ENCODE measurements around the gene LRP10. TPM values are rescaled to one million over a fixed set of nuclear protein-coding genes. Genes with fewer than 3 reads are reported as not detected.

The LRP10 gene
- total RNA-seq, 2 donors from 2014 or later = 53.4 to 60.4 TPM

- Mint-ChIP-seq H3K27me3 (peaks cover 12 to 15% of the 10 kb centered on the region in 2 donors), H3K9me3 (no peaks in the 10 kb centered on the region), H3K36me3 (peaks cover 9% of the 10 kb centered on the region), H3K4me3 (no peak overlapping the region), H3K4me1 (ENCODE audit: low read depth in 2 of 2) (peaks cover 1 to 2% of the 10 kb centered on the region in 2 donors), H3K27ac (no peak overlapping the region)
- ATAC-seq (no peak), DNase-seq (ENCODE audit: low spot score) (no peak)
Observed at GRCh38 chr14:22865424-22866405, 5.8 kb upstream of the LRP10 start.

GRCh38 chr14:22866874-22867273 is 4.7 kb upstream of the LRP10 start:
- no peak for DNase-seq (ENCODE audit: low spot score)
- Mint-ChIP-seq H3K36me3 (peaks cover 3% of the 10 kb centered on the region), H3K27ac (no peak overlapping the region), H3K4me1 (ENCODE audit: low read depth in 2 of 2) (peaks cover 8 to 10% of the 10 kb centered on the region in 2 donors), H3K9me3 (no peaks in the 10 kb centered on the region), H3K27me3 (peaks cover 3 to 8% of the 10 kb centered on the region in 2 donors), H3K4me3 (no peak overlapping the region)
- ATAC-seq = no peak

- ATAC-seq (peak; percentile 2 to 51), DNase-seq (ENCODE audit: low spot score) (no peak)
- no peaks in the 10 kb centered on the region for H3K9me3 Mint-ChIP-seq
- peak overlapping the region; percentile 95 to 98 for H3K27ac Mint-ChIP-seq
- peaks cover 18 to 20% of the 10 kb centered on the region in 2 donors for H3K4me1 Mint-ChIP-seq (ENCODE audit: low read depth in 2 of 2)
- peaks cover 4% of the 10 kb centered on the region for H3K36me3 Mint-ChIP-seq
- no peaks in the 10 kb centered on the region for H3K27me3 Mint-ChIP-seq
- peak overlapping the region; percentile 90 for H3K4me3 Mint-ChIP-seq
Observed at GRCh38 chr14:22870811-22871223, 723 bp upstream of the LRP10 start.

- Mint-ChIP-seq H3K4me3 (peak overlapping the region; percentile 90), H3K27me3 (no peaks in the 10 kb centered on the region), H3K36me3 (peaks cover 4% of the 10 kb centered on the region), H3K9me3 (no peaks in the 10 kb centered on the region), H3K4me1 (ENCODE audit: low read depth in 2 of 2) (peaks cover 18 to 20% of the 10 kb centered on the region in 2 donors), H3K27ac (peak overlapping the region; percentile 95 to 97)
- peak; percentile 77 for DNase-seq (ENCODE audit: low spot score)
- peak; percentile 50 to 59 for ATAC-seq
Observed at GRCh38 chr14:22872033-22872832, 693 bp downstream of the LRP10 start.

- peak overlapping the region; percentile 95 to 97 for H3K27ac Mint-ChIP-seq
- no peaks in the 10 kb centered on the region for H3K9me3 Mint-ChIP-seq
- H3K36me3 Mint-ChIP-seq = peaks cover 4% of the 10 kb centered on the region
Observed at GRCh38 chr14:22872833-22873520, 1.4 kb downstream of the LRP10 start.

GRCh38 chr14:22875003-22875747 is 3.6 kb downstream of the LRP10 start:
- H3K36me3 Mint-ChIP-seq = peaks cover 4% of the 10 kb centered on the region
- no peaks in the 10 kb centered on the region for H3K27me3 Mint-ChIP-seq
- H3K4me1 Mint-ChIP-seq (ENCODE audit: low read depth in 2 of 2) = peaks cover 18 to 24% of the 10 kb centered on the region in 2 donors
- no peak overlapping the region for H3K4me3 Mint-ChIP-seq
- ATAC-seq (no peak), DNase-seq (ENCODE audit: low spot score) (no peak)
- H3K27ac Mint-ChIP-seq = no peak overlapping the region
- H3K9me3 Mint-ChIP-seq = no peaks in the 10 kb centered on the region

More at GRCh38 chr14:22872833-22873520, 1.4 kb downstream of the LRP10 start:
- Mint-ChIP-seq H3K4me3 (peak overlapping the region; percentile 90), H3K4me1 (ENCODE audit: low read depth in 2 of 2) (peaks cover 18 to 21% of the 10 kb centered on the region in 2 donors), H3K27me3 (no peaks in the 10 kb centered on the region)
- DNase-seq (ENCODE audit: low spot score) = no peak
- no peak for ATAC-seq

GRCh38 chr14:22875748-22876319 is 4.3 kb downstream of the LRP10 start:
- no peak overlapping the region for H3K27ac Mint-ChIP-seq
- H3K36me3 Mint-ChIP-seq = peaks cover 4% of the 10 kb centered on the region
- DNase-seq (ENCODE audit: low spot score) = no peak
- ATAC-seq = no peak
- no peaks in the 10 kb centered on the region for H3K27me3 Mint-ChIP-seq
- peaks cover 14 to 22% of the 10 kb centered on the region in 2 donors for H3K4me1 Mint-ChIP-seq (ENCODE audit: low read depth in 2 of 2)
- H3K4me3 Mint-ChIP-seq = no peak overlapping the region
- no peaks in the 10 kb centered on the region for H3K9me3 Mint-ChIP-seq

GRCh38 chr14:22877000-22877501 is 5.5 kb downstream of the LRP10 start:
- DNase-seq (ENCODE audit: low spot score) = no peak
- H3K9me3 Mint-ChIP-seq = no peaks in the 10 kb centered on the region
- peaks cover 12 to 19% of the 10 kb centered on the region in 2 donors for H3K4me1 Mint-ChIP-seq (ENCODE audit: low read depth in 2 of 2)
- no peak overlapping the region for H3K4me3 Mint-ChIP-seq
- H3K36me3 Mint-ChIP-seq = peaks cover 4% of the 10 kb centered on the region
- no peaks in the 10 kb centered on the region for H3K27me3 Mint-ChIP-seq
- no peak for ATAC-seq
- no peak overlapping the region for H3K27ac Mint-ChIP-seq

GRCh38 chr14:22878271-22879246 is 7.0 kb downstream of the LRP10 start:
- DNase-seq (ENCODE audit: low spot score) = no peak

GRCh38 chr14:22882064-22882463 is 10.5 kb downstream of the LRP10 start:
- no peaks in the 10 kb centered on the region for H3K9me3 Mint-ChIP-seq
- H3K4me1 Mint-ChIP-seq (ENCODE audit: low read depth in 2 of 2) = peaks cover 22 to 23% of the 10 kb centered on the region in 2 donors
- no peak overlapping the region for H3K4me3 Mint-ChIP-seq
- H3K27ac Mint-ChIP-seq = peak overlapping the region in 1 of 2 donors; percentile 34
- no peaks in the 10 kb centered on the region for H3K36me3 Mint-ChIP-seq
- H3K27me3 Mint-ChIP-seq = peaks cover 0 to 3% of the 10 kb centered on the region in 2 donors
- ATAC-seq (no peak), DNase-seq (ENCODE audit: low spot score) (no peak)

More at GRCh38 chr14:22878271-22879246, 7.0 kb downstream of the LRP10 start:
- H3K27ac Mint-ChIP-seq = peak overlapping the region; percentile 20 to 21
- H3K9me3 Mint-ChIP-seq = no peaks in the 10 kb centered on the region
- peak in 1 of 2 donors; percentile 4 for ATAC-seq
- no peaks in the 10 kb centered on the region for H3K36me3 Mint-ChIP-seq
- no peaks in the 10 kb centered on the region for H3K27me3 Mint-ChIP-seq
- peaks cover 8 to 14% of the 10 kb centered on the region in 2 donors for H3K4me1 Mint-ChIP-seq (ENCODE audit: low read depth in 2 of 2)
- H3K4me3 Mint-ChIP-seq = no peak overlapping the region

- Mint-ChIP-seq H3K4me3 (no peak overlapping the region), H3K4me1 (ENCODE audit: low read depth in 2 of 2) (peaks cover 28% of the 10 kb centered on the region in 2 donors), H3K36me3 (no peaks in the 10 kb centered on the region), H3K9me3 (no peaks in the 10 kb centered on the region), H3K27me3 (peaks cover 0 to 3% of the 10 kb centered on the region in 2 donors), H3K27ac (peak overlapping the region in 1 of 2 donors; percentile 54)
- DNase-seq (ENCODE audit: low spot score) = no peak
- ATAC-seq = no peak
Observed at GRCh38 chr14:22882529-22883172, 11.1 kb downstream of the LRP10 start.
